Bronchial epithelial cell (primary cell): Measurements from ENCODE around the gene FGF18. TPM values are rescaled to one million over a fixed set of nuclear protein-coding genes. Genes with fewer than 3 reads are reported as not detected.
A peak's percentile ranks its signal among the peaks of the same experiment; 100 is the strongest.

Source experiments
- DNase-seq: peaks from one replicate; pipeline ENCODE4 v3.0.0-alpha.2; 2010; ENCODE audit warnings: low read depth
- FAIRE-seq: peaks from 2 replicates; lab custom pipeline; 2011; peaks lifted over from hg19 to GRCh38; lab: Jason Lieb, UNC
- H3K27me3 ChIP-seq: 2 replicates; pipeline ENCODE4 v1.5.1; 2011; ENCODE audit warnings: low read length; ENCODE audit not compliant: control insufficient read depth, insufficient read depth
- H3K36me3 ChIP-seq: 2 replicates; pipeline ENCODE4 v1.5.1; 2011; ENCODE audit warnings: low read length; ENCODE audit not compliant: control insufficient read depth, insufficient read depth
- H3K4me3 ChIP-seq: 2 replicates; pipeline ENCODE4 v1.5.1; 2011; ENCODE audit warnings: mild to moderate bottlenecking, low read depth, low read length, control low read depth
- CTCF ChIP-seq: IDR thresholded peaks from 2 replicates; pipeline ENCODE4 v1.5.1; 2011; ENCODE audit warnings: mild to moderate bottlenecking, moderate library complexity, low read length, control low read depth, inconsistent platforms; ENCODE audit not compliant: insufficient read depth, severe bottlenecking
- total RNA-seq: library from RNA; depleted of rRNA; stranded (reverse); fragments of >200 nt; gene quantifications from 2 replicates; pipeline ENCODE4 v1.2.1, GENCODE V29; 2014

Gene FGF18
- total RNA-seq, 1 donor from 2014 or later: not detected

DNA sequence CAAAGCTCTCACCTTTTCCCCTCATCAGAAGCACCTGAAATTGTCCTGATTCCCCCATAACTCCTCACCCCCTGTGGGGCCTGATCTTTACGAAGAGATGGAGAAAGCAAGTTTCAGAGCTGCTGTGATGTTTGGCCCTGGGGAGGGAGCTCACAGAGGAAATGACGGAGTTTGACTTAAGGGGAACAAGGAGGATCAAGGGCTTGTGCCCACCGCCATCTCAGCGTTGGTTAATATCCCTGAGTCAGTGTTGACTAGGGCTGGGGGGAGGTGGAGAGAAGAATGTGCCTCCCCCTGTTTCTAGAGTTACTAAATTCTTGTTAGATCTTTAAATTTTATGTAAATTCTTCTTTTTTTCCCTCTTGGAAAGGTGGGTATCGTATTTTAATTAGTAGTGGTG, 27.8 kb downstream of the FGF18 start:
- Histone ChIP-seq H3K27me3 (no peaks in the 10 kb centered on the region), H3K4me3 (no peak overlapping the region), H3K36me3 (no peaks in the 10 kb centered on the region)
- TF ChIP-seq CTCF: no peak
- DNase-seq (no peak), FAIRE-seq (no peak)

- FAIRE-seq (no peak), DNase-seq (no peak)
- Histone ChIP-seq H3K27me3 (no peaks in the 10 kb centered on the region), H3K36me3 (no peaks in the 10 kb centered on the region), H3K4me3 (no peak overlapping the region)
- TF ChIP-seq CTCF: no peak
Measured at GRCh38 chr5:171449426-171449825, 30.0 kb downstream of the FGF18 start.

DNA sequence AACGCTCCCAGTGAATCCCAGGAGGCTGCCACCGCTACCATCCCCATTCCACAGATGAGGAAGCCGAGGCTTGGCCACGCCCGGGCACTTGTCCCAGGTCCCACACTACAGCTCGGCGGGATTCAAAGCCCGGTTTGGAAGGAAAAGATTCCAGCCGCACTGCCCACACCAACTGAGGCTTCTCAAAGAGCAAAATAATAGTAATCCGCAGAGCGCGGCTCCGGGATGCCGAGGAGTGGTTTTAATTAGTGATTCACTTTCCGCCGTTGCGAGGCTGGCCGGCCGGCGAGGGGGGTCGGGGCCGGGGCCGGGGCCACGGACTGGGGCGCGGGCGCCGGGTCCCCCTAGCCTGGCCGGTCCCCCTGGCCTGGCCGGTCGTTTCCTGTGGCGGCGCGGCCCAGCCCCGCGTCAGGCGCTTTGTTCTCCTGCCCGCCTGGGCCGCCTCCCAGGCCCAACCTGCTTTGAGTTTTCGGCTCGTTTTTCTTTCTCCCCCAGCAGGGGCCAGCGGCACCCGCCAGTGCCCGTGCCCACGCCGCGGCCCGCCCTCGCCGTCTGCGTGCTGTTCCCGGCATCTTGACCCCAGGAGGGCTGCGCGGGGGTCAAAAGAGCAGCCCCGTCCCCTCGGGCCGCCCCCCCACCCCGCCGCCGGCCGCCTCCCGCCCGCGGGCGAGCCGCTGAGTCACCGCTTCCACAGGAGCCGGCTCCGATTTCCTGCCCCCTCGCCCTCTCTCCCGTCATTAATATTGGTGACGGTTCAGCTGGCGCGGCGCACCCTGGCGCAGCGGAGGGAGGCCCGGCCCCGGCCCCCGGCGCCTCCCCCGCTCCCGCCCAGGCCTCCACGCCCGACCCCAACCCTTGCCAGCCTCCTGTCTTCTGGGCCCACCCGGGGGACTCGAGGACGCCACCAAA, 31.2 kb downstream of the FGF18 start:
- peak overlapping the region; percentile 26 for H3K4me3 ChIP-seq
- peak; percentile 8 for DNase-seq
- no peaks in the 10 kb centered on the region for H3K36me3 ChIP-seq
- TF ChIP-seq CTCF: no peak
- no peak for FAIRE-seq
- no peaks in the 10 kb centered on the region for H3K27me3 ChIP-seq

GRCh38 chr5:171451421-171451820, 32.0 kb downstream of the FGF18 start:
- Histone ChIP-seq H3K36me3 (no peaks in the 10 kb centered on the region), H3K4me3 (no peak overlapping the region), H3K27me3 (no peaks in the 10 kb centered on the region)
- FAIRE-seq: no peak
- TF ChIP-seq CTCF: no peak
- DNase-seq: no peak

DNA sequence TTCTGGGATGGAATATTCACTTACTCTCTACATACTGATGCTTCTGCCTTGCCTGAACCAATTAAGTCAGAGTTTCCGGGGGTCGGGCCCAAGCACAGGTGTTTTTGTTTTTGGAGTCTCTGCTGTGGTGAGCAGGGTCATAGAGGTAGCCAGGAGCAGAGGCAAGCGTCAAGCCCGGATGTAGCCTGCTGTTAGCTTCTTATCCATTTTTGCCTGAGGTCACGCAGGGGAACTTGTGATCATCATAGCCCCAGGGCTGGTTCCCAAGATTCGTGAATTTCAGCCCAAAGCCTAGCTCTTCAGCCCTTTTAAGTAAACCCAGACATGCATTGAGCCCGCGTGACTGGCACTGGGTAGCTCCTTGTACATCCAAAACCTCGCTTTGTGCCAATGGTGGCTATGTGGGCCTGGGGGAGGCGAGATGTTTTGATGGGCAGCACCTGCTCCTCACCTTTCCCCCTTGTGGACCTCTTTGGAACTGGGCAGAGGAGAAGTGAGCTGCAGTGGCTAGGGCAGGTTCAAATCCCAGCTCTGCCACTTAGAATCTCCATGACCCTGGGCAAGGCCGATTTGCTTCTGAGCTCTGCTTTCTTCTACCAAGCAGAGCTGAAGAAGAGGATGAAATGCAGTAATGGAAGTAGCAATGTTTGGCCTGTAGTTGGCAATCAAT, 33.7 kb downstream of the FGF18 start:
- TF ChIP-seq CTCF: no peak
- H3K4me3 ChIP-seq: no peak overlapping the region
- no peaks in the 10 kb centered on the region for H3K27me3 ChIP-seq
- H3K36me3 ChIP-seq: no peaks in the 10 kb centered on the region
- DNase-seq (no peak), FAIRE-seq (no peak)
